ENCODE data around the gene FANCM. TPM values are rescaled to one million over a fixed set of nuclear protein-coding genes. Genes with fewer than 3 reads are reported as not detected.

The FANCM gene
- polyA plus RNA-seq, 1 experiment, result 1.9 TPM

GRCh38 chr14:45096218-45096617 is 39.5 kb upstream of the FANCM start:
- POLR2A ChIA-PET, result no interaction called here

GRCh38 chr14:45103806-45104205 is 31.9 kb upstream of the FANCM start:
- no peak for DNase-seq (ENCODE audit: low read depth)
- TF ChIP-seq CTCF (IDR thresholded peaks at IDR 0.05; ENCODE audit: insufficient read depth, low read depth, low read length), result no peak
- ChIA-PET POLR2A (no interaction called here), CTCF (no interaction called here)
- Histone ChIP-seq H3K36me3 (ENCODE audit: control insufficient read depth, insufficient read depth, low read length) (peaks cover 6% of the 10 kb centered on the region), H3K4me3 (ENCODE audit: low read depth, low read length) (no peak overlapping the region), H3K27me3 (ENCODE audit: control insufficient read depth, insufficient read depth, low read length) (no peaks in the 10 kb centered on the region)

More at GRCh38 chr14:45096218-45096617, 39.5 kb upstream of the FANCM start:
- CTCF ChIA-PET, result no interaction called here
- TF ChIP-seq CTCF (IDR thresholded peaks at IDR 0.05; ENCODE audit: insufficient read depth, low read depth, low read length), result no peak
- DNase-seq (ENCODE audit: low read depth), result no peak
- H3K27me3 ChIP-seq (ENCODE audit: control insufficient read depth, insufficient read depth, low read length), result no peaks in the 10 kb centered on the region
- H3K36me3 ChIP-seq (ENCODE audit: control insufficient read depth, insufficient read depth, low read length), result peaks cover 7% of the 10 kb centered on the region
- no peak overlapping the region for H3K4me3 ChIP-seq (ENCODE audit: low read depth, low read length)

- Histone ChIP-seq H3K36me3 (ENCODE audit: control insufficient read depth, insufficient read depth, low read length) (peaks cover 6% of the 10 kb centered on the region), H3K27me3 (ENCODE audit: control insufficient read depth, insufficient read depth, low read length) (no peaks in the 10 kb centered on the region), H3K4me3 (ENCODE audit: low read depth, low read length) (no peak overlapping the region)
- no peak for TF ChIP-seq CTCF (IDR thresholded peaks at IDR 0.05; ENCODE audit: insufficient read depth, low read depth, low read length)
- POLR2A ChIA-PET, result no interaction called here
- CTCF ChIA-PET, result interaction anchor here (0.5 kb wide), 1 partner anchor 148 kb away, joined by 3 read pairs; no protein-coding TSS in a partner anchor
- no peak for DNase-seq (ENCODE audit: low read depth)
These were observed 31.2 kb upstream of the FANCM start for GRCh38 chr14:45104561-45104960.

- CTCF ChIA-PET, result interaction anchor here (0.6 to 1.1 kb wide), 2 partner anchors 116 to 156 kb away, joined by 3 to 4 read pairs; no protein-coding TSS in a partner anchor
- no peaks in the 10 kb centered on the region for H3K27me3 ChIP-seq (ENCODE audit: control insufficient read depth, insufficient read depth, low read length)
- H3K4me3 ChIP-seq (ENCODE audit: low read depth, low read length), result no peak overlapping the region
- POLR2A ChIA-PET, result no interaction called here
- TF ChIP-seq CTCF (IDR thresholded peaks at IDR 0.05; ENCODE audit: insufficient read depth, low read depth, low read length), result no peak
- H3K36me3 ChIP-seq (ENCODE audit: control insufficient read depth, insufficient read depth, low read length), result peaks cover 6% of the 10 kb centered on the region; the same call in 1 of the 2 replicates
- DNase-seq (ENCODE audit: low read depth), result no peak
These were observed 22.6 kb upstream of the FANCM start for GRCh38 chr14:45112896-45113781.

- Histone ChIP-seq H3K36me3 (ENCODE audit: control insufficient read depth, insufficient read depth, low read length) (peaks cover 6% of the 10 kb centered on the region; the same call in 1 of the 2 replicates), H3K27me3 (ENCODE audit: control insufficient read depth, insufficient read depth, low read length) (no peaks in the 10 kb centered on the region), H3K4me3 (ENCODE audit: low read depth, low read length) (no peak overlapping the region)
- no peak for TF ChIP-seq CTCF (IDR thresholded peaks at IDR 0.05; ENCODE audit: insufficient read depth, low read depth, low read length)
- no peak for DNase-seq (ENCODE audit: low read depth)
- ChIA-PET POLR2A (no interaction called here), CTCF (no interaction called here)
These were observed 21.4 kb upstream of the FANCM start for GRCh38 chr14:45114327-45114726.
